ENCODE measurements around the gene TERT.

Gene TERT

DNA sequence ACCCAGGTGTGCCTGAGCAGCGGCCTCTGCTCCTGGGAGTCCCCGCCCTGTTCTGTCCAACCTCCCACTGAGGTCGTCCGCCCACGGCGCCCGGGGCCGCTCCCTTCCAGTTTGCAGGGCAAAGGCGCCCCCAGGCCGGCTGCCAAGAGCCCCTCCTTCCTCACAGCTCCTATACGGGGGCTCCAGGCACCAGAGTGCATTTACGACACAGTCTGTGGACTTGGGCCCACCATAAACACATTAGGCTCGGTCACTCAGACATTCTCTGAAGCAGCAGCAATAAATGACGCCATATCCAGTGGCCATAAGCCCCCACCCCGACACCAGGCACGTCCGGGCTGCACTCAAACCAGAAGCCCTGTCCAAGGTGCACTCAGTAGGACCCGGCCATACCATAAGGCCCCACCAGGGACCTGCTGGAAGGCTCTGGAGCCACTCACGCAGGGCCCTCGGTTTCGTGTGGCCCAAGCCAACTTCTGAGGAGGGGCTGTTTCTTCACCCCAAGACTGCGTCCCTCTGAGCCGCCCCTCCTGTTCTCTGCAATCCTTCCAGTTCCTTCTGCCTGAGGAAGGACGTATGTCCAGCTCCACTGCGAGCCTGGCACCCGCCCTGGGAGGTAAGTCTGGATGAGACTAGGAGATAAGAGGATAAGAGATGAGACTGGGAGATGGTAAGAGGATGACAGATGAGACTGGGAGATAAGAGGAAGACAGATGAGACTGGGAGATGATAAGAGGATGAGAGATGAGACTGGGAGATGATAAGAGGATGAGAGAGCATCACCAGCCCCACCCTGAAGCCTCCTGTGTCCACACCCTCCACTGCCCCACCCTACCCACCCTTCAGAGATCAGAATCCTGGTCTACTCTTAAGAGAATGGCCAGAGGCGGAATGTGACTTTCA lies 42.9 kb downstream of the TERT start:
- TF ChIP-seq POLR2A (IDR thresholded peaks at IDR 0.05; ENCODE audit: low read length): no peak
- no peak for TF ChIP-seq GATA1 (IDR thresholded peaks at IDR 0.05; ENCODE audit: low read depth, low read length)
- no peak for DNase-seq

DNA sequence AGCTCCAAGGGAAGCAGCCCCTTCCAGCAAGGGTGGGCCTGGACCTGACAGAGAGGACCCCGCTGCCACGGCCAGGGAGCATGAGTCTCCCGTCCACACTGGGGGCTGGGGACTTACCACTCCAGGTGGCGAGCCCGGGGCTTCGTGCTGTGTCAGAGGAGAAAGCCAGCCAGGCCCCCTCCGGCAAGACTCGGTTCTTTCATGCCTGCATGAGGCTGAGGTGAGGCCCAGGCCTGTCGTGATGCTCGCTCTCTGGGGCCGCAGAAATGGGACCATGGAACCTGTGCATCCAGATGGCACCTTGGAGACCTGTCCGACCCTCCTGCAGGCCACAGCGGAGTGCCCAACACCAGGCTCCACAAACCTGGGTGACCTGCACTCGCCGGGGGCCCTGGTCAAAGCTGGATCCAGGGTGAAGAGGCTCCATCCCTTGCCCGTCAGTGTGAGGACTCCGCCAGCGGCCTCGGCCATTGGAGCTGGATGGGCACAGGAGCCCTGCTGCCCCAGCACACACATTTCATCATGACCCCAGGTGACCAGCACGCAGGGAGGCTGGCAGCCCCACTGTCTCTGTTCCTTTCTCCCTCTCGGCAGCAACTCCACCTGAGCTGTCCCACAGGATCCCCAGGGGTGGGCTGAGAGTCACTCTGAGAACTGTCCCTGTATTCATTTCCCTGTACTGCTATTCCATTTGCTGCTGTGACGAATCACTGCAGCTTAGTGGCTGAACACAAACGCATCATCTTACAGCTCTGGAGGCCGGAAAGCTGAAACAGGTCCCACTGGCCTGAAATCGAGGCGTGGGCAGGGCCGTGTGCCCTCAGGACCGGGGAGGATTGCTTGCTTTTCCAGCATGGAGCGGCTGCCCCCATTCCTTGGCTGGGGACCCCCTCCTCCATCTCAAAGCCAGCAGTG lies 45.2 kb downstream of the TERT start:
- no peak for TF ChIP-seq POLR2A (IDR thresholded peaks at IDR 0.05; ENCODE audit: low read length)
- no peak for TF ChIP-seq GATA1 (IDR thresholded peaks at IDR 0.05; ENCODE audit: low read depth, low read length)
- DNase-seq: no peak

DNA sequence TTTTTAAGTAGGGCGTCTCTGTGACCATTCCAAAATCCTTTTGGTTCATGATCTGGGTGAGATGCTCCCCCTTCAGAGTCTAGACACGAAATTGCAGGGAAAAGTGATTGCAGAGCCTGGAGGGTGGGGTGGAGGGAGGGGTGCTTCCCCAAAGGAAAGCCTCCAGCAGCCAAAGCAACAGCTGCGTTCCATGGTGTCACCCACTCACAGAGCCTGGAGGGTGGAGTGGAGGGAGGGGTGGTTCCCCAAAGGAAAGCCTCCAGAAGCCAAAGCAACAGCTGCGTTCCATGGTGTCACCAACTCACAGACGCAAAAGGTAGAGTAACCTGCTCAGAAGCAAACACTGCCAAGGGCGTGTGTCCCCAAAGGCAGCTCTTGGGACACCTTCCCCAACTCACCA lies 47.1 kb downstream of the TERT start:
- TF ChIP-seq POLR2A (IDR thresholded peaks at IDR 0.05; ENCODE audit: low read length): no peak
- no peak for TF ChIP-seq GATA1 (IDR thresholded peaks at IDR 0.05; ENCODE audit: low read depth, low read length)
- DNase-seq: no peak

DNA sequence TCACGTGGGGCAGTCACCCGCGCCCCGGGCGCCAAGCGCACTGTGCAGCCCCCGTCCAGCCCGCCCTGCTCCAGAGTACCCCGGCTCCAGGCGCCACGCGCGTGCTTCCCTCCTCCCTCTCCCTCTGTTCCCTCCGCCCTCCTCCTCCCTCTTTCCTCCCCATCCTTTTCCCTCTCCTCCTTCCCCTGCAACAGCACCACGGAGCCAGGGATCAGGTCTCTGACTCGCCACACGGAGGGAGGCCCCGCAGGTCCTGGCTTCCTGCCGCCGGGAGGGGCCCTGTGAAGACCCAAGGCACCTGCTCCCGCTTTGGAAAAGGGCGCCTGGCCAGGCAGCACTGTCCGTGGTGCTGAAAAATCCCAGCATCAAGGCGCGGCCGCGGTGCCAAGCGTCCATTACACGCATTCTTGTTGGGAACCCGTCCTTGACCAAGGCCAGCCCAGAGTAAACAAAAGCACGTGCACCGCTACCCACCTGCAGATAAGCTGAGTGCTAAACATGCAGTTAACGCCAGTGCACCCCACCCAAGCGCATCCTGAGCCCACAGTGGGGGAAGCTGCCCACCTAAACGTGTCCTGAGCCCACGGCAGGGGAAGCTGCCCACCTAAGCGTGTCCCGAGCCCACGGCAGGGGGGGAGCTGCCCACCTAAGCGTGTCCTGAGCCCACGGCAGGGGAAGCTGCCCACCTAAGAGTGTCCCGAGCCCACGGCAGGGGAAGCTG lies 48.0 kb downstream of the TERT start:
- peak; percentile 33 to 47 for DNase-seq
- TF ChIP-seq GATA1 (IDR thresholded peaks at IDR 0.05; ENCODE audit: low read depth, low read length) (no peak), POLR2A (IDR thresholded peaks at IDR 0.05; ENCODE audit: low read length) (no peak)

DNA sequence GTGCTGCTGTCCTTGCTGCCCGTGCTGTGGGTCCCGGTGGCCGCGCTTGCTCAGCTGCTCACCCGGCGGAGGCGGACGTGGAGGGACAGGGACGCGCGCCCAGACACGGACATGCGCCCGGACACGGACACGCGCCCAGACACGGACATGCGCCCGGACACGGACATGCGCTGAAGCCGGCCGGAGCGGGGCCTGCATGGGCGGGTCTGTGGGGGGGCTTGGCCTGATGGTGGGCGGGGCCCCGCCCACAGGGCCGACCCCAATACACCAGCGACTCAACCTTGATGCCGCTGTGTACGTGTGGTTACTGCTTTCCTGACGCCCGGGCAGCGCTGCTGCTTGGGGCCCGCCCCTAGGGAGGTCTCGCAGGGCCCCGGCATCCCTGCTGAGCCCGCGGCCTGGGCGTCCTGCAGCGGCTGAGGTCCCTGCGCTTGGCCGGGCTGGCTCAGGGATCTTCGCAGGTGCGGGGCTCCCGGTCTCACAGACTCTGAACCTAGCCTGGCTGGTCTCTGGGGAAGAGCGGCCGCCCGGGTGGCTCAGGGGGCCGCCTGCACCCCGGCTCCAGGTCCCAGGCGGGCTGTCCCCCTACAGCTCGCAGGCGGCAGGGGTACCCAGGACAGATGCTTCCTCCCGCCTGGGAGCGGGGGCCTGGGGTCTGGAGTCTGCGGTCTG lies 48.8 kb downstream of the TERT start:
- no peak for TF ChIP-seq POLR2A (IDR thresholded peaks at IDR 0.05; ENCODE audit: low read length)
- no peak for DNase-seq

DNA sequence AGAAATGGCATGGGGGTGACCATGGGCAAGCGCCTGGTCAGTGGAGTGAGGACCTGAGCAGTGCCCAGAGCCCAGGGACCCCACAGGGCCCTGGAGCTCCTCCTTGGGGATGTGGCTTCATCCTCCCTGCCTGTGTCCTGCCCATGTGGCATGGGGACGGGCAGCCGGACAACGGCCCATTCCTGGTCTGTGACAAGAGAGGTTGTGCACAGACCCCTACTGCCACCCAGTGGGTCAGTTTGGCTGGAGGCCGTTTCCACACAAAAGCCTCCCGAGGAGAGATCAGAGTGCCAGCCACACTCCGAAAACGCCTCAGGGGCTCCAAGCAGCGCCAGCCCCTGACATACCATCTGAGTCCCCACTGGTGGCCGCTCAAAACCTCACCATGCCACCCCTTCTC lies 49.9 kb downstream of the TERT start:
- TF ChIP-seq GATA1 (IDR thresholded peaks at IDR 0.05; ENCODE audit: low read depth, low read length) (no peak), POLR2A (IDR thresholded peaks at IDR 0.05; ENCODE audit: low read length) (no peak)
- peak; percentile 14 to 20 for DNase-seq

DNA sequence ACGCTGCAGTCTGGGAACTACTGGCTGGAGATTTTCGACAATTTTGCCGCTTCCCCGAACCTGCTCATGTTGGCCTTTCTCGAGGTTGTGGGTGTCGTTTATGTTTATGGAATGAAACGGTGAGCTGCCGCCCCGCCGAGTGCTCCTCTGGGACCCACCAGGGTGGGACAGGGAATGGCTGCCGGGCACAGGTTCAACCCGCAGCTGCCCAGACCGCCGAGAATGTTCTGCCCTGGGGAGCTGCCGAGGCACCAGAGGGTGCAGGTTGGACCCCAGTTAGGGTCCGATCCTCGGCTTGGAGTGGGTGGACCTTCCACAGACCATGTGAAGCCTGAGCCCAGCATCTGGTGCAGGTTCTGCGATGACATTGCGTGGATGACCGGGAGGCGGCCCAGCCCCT lies 50.6 kb downstream of the TERT start:
- TF ChIP-seq POLR2A (IDR thresholded peaks at IDR 0.05; ENCODE audit: low read length) (no peak), GATA1 (IDR thresholded peaks at IDR 0.05; ENCODE audit: low read depth, low read length) (no peak)
- no peak for DNase-seq

DNA sequence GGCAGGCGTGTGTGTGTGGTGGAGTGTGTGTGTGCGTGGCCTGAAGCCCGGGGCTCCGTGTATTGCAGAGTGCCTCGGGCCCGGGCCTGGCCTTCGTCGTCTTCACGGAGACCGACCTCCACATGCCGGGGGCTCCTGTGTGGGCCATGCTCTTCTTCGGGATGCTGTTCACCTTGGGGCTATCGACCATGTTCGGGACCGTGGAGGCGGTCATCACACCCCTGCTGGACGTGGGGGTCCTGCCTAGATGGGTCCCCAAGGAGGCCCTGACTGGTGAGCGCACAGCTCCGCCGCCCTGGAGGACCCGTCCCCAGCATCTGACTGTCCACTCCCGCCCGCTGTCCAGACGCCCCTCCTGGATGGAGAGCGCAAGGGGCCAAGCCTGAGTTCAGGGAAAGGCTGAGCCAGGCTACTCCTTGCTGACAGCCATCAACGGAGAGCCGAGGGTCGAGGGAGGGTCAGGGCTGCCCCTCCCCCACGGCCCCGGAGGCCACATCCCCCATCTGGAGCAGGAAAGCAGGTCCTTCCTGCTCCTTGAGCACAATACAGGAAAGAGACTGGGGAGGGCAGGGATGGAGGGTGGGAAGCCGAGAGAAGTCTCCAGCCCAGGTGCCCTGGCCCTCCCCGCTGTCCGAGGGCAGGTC lies 51.3 kb downstream of the TERT start:
- TF ChIP-seq GATA1 (IDR thresholded peaks at IDR 0.05; ENCODE audit: low read depth, low read length): no peak
- no peak for TF ChIP-seq POLR2A (IDR thresholded peaks at IDR 0.05; ENCODE audit: low read length)
- DNase-seq: no peak

DNA sequence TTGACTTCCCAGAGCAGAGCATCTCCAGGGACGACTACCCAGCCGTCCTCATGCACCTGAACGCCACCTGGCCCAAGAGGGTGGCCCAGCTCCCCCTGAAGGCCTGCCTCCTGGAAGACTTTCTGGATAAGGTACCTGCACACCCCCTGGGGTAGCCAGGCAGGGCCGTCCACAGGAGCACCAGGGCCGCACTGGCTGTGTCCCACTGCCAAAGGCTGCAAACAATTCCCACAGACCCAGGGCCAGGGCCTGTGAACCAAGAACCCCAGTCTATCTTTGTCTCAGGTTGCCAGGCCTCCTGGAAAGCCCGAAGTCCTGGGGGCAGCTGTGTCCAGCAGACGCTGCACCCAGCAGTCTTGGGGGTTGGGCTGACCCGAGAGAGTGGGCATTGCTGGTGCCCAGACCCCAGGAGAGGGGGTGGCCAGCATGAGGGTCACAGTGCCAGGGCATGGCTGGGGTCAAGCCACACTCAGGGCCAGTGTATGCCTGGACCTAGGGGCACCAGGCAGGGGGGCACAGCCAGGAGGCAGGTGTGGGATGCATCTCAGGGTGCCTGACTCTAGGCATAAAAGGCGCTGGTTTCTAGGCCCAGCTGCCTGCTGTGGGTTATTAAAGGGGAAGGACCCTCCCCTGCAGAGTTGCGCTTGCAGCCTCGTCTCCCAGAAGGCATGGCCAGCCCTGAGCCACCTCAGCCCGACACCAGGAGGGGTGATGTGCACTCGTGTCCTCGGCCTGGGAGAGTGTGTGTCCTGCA lies 52.0 kb downstream of the TERT start:
- TF ChIP-seq GATA1 (IDR thresholded peaks at IDR 0.05; ENCODE audit: low read depth, low read length): no peak
- TF ChIP-seq POLR2A (IDR thresholded peaks at IDR 0.05; ENCODE audit: low read length): no peak
- DNase-seq: no peak

DNA sequence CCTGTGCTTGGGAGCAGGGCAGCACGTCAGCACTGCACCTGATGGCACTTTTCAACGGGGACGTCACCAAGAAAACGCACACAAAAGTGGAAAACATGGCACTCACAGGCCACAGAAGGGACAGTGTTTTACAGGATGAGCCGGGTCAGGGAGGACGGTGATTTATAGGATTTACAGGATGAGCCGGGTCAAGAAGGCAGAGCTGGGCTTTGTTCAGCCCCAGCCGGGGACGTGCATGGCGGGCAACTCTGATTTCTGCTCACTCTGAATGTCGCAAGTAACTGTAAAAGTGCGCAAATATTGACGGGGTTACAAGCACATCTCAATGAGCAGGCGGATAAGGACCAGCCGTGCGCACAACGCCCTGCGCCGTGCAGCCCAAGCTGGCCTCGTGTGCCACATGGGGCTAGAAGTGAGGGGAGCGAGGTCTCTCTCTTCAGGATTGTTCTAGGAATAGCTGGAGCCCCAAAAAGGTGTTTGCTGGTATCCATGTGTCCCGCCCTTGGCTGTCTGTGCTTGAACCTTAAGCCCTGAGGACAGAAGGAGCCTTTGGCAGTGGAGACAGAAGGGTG lies 53.3 kb downstream of the TERT start:
- DNase-seq: no peak
- TF ChIP-seq POLR2A (IDR thresholded peaks at IDR 0.05; ENCODE audit: low read length): no peak
- TF ChIP-seq GATA1 (IDR thresholded peaks at IDR 0.05; ENCODE audit: low read depth, low read length): no peak

DNA sequence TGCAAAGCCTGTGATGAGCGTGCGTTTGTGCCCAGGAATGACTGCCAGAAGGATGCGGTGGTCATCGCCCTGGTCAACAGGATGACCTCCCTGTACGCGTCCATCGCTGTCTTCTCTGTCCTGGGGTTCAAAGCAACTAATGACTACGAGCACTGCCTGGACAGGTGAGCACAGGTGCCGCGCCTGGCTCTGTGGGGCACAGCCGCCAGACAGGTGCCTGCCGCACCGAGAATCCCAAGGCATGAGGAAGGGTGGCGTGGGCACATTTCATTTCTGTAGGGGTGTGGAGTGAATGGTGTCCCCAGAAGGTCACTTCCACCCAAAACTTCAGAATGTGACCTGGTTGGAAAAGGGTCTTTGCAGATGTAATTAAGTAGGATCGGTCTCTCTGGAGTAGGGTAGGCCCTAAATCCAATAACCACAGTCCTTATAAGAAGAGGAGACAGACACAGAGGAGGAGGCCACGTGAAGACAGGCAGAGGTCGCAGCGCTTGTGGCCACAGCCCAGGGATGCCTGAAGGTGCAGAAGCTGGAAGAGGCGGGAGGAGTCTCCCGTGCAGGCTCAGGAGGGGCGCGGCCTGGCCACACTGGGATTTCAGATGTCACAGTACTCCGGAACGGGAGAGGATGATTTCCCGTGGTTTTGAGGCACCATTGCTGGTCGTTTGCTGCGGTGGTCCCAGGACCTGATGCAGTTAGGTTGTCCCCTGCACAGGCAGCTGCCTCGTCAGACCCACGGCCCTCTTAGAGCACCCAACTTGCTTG lies 54.2 kb downstream of the TERT start:
- no peak for TF ChIP-seq GATA1 (IDR thresholded peaks at IDR 0.05; ENCODE audit: low read depth, low read length)
- no peak for TF ChIP-seq POLR2A (IDR thresholded peaks at IDR 0.05; ENCODE audit: low read length)
- no peak for DNase-seq
